Hepatocyte (in vitro differentiated cells): Measurements from ENCODE around the gene ZHX3. TPM values are rescaled to one million over a fixed set of nuclear protein-coding genes. Genes with fewer than 3 reads are reported as not detected.

Experiments
- DNase-seq: peaks from one replicate; pipeline ENCODE4 v3.0.0-alpha.2; 2016; ENCODE audit warnings: low spot score
- H2AFZ ChIP-seq: fragments of 200-600 bp; sonication (generic); 2 replicates; pipeline ENCODE4 v1.6.0; 2016; ENCODE audit warnings: antibody characterized with exemption, mild to moderate bottlenecking
- H3K27ac ChIP-seq: fragments of 200-600 bp; sonication (generic); 2 replicates; pipeline ENCODE4 v1.5.1; 2016; ENCODE audit warnings: mild to moderate bottlenecking
- H3K27me3 ChIP-seq: fragments of 200-600 bp; sonication (generic); 2 replicates; pipeline ENCODE4 v1.6.1; 2016
- H3K36me3 ChIP-seq: fragments of 200-600 bp; sonication (generic); replicated peaks from 2 replicates; pipeline ENCODE4 v1.5.1; 2016; ENCODE audit warnings: low read depth; ENCODE audit not compliant: insufficient read depth
- H3K4me1 ChIP-seq: fragments of 200-600 bp; sonication (generic); 2 replicates; pipeline ENCODE4 v1.5.1; 2016; ENCODE audit warnings: mild to moderate bottlenecking, moderate library complexity; ENCODE audit not compliant: insufficient read depth
- H3K4me2 ChIP-seq: fragments of 200-600 bp; sonication (generic); 2 replicates; pipeline ENCODE4 v1.6.0; 2016
- H3K4me3 ChIP-seq: fragments of 200-600 bp; sonication (generic); 2 replicates; pipeline ENCODE4 v1.5.1; 2016; ENCODE audit warnings: mild to moderate bottlenecking
- H3K79me2 ChIP-seq: fragments of 200-600 bp; sonication (generic); 2 replicates; pipeline ENCODE4 v1.6.0; 2017; ENCODE audit warnings: mild to moderate bottlenecking
- H3K9me2 ChIP-seq: fragments of 200-600 bp; sonication (generic); replicated peaks from 2 replicates; pipeline ENCODE4 v1.6.0; 2017; ENCODE audit warnings: mild to moderate bottlenecking; ENCODE audit not compliant: insufficient read depth
- H3K9me3 ChIP-seq: fragments of 200-600 bp; sonication (generic); 2 replicates; pipeline ENCODE4 v1.5.1; 2016; ENCODE audit warnings: low read depth, mild to moderate bottlenecking
- H4K20me1 ChIP-seq: fragments of 200-600 bp; sonication (generic); 2 replicates; pipeline ENCODE4 v1.6.0; 2016; ENCODE audit warnings: mild to moderate bottlenecking; ENCODE audit not compliant: insufficient read depth, poor library complexity, severe bottlenecking
- CTCF ChIP-seq: fragments of 200-600 bp; sonication (generic); IDR thresholded peaks from 2 replicates; pipeline ENCODE4 v1.5.1; 2016; ENCODE audit warnings: antibody characterized with exemption, mild to moderate bottlenecking; ENCODE audit not compliant: poor library complexity
- EZH2 ChIP-seq: fragments of 200-600 bp; sonication (generic); IDR thresholded peaks from 2 replicates; pipeline ENCODE4 v1.6.1; 2016; ENCODE audit warnings: antibody characterized with exemption, mild to moderate bottlenecking, borderline replicate concordance
- EZH2phosphoT487 ChIP-seq: fragments of 200-600 bp; sonication (generic); IDR thresholded peaks from one replicate; pipeline ENCODE4 v1.6.1; 2018; ENCODE audit warnings: antibody characterized with exemption, mild to moderate bottlenecking, low read depth, moderate library complexity; ENCODE audit not compliant: unreplicated experiment, severe bottlenecking
- WGBS: methylation state at CpG from one replicate; pipeline ENCODE4 v1.1.6; 2016; ENCODE audit warnings: low lambda C conversion rate; ENCODE audit errors: missing lambda C conversion rate; 5-methylcytosine and 5-hydroxymethylcytosine counted together
- polyA plus RNA-seq: library from polyadenylated mRNA; unstranded; fragments of >200 nt; fragmentation: Nextera tagmentation; extraction: Ambion mirVana; gene quantifications from 2 replicates; pipeline ENCODE4 v1.2.1, GENCODE V29; 2016
- total RNA-seq: library from RNA; depleted of rRNA; stranded (reverse); fragments of >200 nt; gene quantifications from 2 replicates; pipeline ENCODE4 v1.2.3, GENCODE V29; 2014

ZHX3 gene
- total and polyA plus RNA-seq, 2 experiments from 2014 or later = 15.0 to 19.7 TPM

DNA sequence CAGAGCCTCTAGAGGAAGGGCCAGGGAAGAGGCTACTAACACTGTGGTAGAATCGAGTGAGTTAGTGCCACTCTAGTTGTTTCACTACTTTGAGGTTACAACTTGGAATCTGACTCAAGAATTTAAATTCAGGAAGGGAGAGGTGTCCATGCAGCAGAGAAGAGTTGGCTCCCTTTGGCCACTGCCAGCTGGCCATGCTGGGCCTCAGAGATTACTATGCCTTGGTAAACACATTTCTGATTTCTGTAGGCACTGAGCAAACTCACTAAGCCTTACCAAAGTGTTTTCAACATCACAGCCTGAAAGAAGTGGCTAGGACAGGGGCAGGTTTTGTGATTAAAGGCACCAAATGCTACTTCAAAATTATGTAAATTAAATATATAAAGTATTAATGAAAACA, 61.9 kb downstream of the ZHX3 start:
- Histone ChIP-seq H3K9me2 (no peaks in the 10 kb centered on the region), H3K4me2 (no peak overlapping the region), H3K79me2 (peaks cover 2% of the 10 kb centered on the region), H3K9me3 (no peaks in the 10 kb centered on the region), H3K27ac (no peak overlapping the region), H3K27me3 (no peaks in the 10 kb centered on the region), H2AFZ (no peak overlapping the region), H4K20me1 (no peaks in the 10 kb centered on the region), H3K4me1 (no peaks in the 10 kb centered on the region), H3K4me3 (no peak overlapping the region), H3K36me3 (no peaks in the 10 kb centered on the region)
- no peak for TF ChIP-seq EZH2
- no peak for TF ChIP-seq EZH2phosphoT487
- no peak for TF ChIP-seq CTCF
- 96% methylated on average over 1 of the region's 1 CpG for WGBS
- DNase-seq = no peak

DNA sequence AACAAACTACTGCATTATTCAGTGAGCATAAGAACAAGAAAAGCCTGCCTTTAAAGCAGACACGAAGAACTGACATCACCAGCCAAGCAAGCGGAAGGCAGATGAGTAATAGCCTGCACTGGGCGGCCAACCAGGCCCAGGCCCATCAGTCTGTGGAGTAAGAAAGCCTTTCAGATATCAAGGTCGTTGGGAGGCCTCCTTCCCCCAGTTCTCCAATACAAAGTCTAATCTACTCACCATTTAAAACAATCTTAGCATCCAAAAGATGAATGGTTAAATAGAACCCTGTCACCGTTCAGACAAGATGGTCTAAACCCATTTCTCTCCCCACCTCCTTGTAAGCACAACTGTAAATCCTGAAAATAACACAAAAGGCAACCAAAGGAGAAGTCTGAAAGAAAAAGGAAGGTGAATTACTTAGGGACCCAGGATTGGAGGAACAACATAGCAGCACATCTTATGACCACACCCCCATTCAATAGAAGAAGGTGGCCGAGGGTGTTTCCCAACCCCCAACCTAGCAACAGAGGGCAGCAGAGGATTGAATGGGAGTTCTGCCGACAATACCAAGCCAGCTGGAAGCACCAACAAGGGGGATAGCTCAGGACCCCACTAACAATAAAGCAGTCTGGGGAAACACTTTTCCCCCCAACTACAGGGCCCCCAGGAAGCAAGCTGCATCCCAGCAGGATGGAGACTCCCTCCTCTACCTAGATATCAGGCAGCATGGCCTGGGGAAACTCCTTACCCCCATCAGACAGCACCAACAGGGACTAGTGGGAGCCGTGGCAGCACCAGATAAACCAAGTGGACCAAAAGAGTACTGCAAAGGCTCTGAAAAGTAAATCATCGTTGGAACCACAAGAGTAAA, 67.9 kb downstream of the ZHX3 start:
- Histone ChIP-seq H4K20me1 (no peaks in the 10 kb centered on the region), H3K36me3 (no peaks in the 10 kb centered on the region), H3K4me2 (peak overlapping the region; percentile 34), H2AFZ (no peak overlapping the region), H3K9me2 (no peaks in the 10 kb centered on the region), H3K27me3 (no peaks in the 10 kb centered on the region), H3K4me1 (peaks cover 33% of the 10 kb centered on the region), H3K9me3 (no peaks in the 10 kb centered on the region), H3K79me2 (peaks cover 3% of the 10 kb centered on the region), H3K4me3 (no peak overlapping the region), H3K27ac (peak overlapping the region; percentile 77)
- peak; percentile 60 for DNase-seq
- WGBS = 48% methylated on average over 9 of the region's 9 CpGs
- no peak for TF ChIP-seq EZH2phosphoT487
- peak; percentile 15 for TF ChIP-seq CTCF

GRCh38 chr20:41248368-41249024, 69.0 kb downstream of the ZHX3 start:
- no peak for DNase-seq

More at GRCh38 chr20:41248368-41249024, 69.0 kb downstream of the ZHX3 start:
- Histone ChIP-seq H2AFZ (no peak overlapping the region), H3K79me2 (peaks cover 3% of the 10 kb centered on the region), H3K9me3 (no peaks in the 10 kb centered on the region), H3K4me2 (peak overlapping the region; percentile 34), H3K36me3 (no peaks in the 10 kb centered on the region), H4K20me1 (no peaks in the 10 kb centered on the region), H3K27me3 (no peaks in the 10 kb centered on the region), H3K4me3 (no peak overlapping the region), H3K27ac (peak overlapping the region; percentile 63), H3K9me2 (no peaks in the 10 kb centered on the region), H3K4me1 (peaks cover 33% of the 10 kb centered on the region)
- 60% methylated on average over 4 of the region's 4 CpGs for WGBS
- TF ChIP-seq EZH2phosphoT487 (no peak), CTCF (no peak), EZH2 (no peak)
